ENCODE measurements around the gene UBE2J1. TPM values are rescaled to one million over a fixed set of nuclear protein-coding genes. Genes with fewer than 3 reads are reported as not detected.
"Not testable (repeated sequence)": the region's sequence is repeated elsewhere in the genome, so short reads cannot be mapped to it uniquely, and the experiment has no call there.

UBE2J1 gene
- polyA plus RNA-seq, 2 of the 4 experiments (the other 2 are of a cell fraction) = 12.6 to 32.7 TPM

GRCh38 chr6:89400912-89401399 lies 48.4 kb upstream of the UBE2J1 start (continued):
- TF ChIP-seq ZC3H11A (IDR thresholded peaks at IDR 0.05) (no peak), E2F6 (IDR thresholded peaks at IDR 0.05; ENCODE audit: borderline replicate concordance, low read depth) (no peak), HES2 (IDR thresholded peaks at IDR 0.05) (no peak), CHD2 (IDR thresholded peaks at IDR 0.05; ENCODE audit: low read length, partially characterized antibody) (no peak), EP300 (IDR thresholded peaks at IDR 0.05) (no peak)

GRCh38 chr6:89400050-89400449 lies 47.5 kb upstream of the UBE2J1 start:
- Histone ChIP-seq H3K4me1 (no peaks in the 10 kb centered on the region), H3K4me3 (no peak overlapping the region), H3K27ac (no peak overlapping the region), H3K4me2 (no peak overlapping the region), H3K9me3 (no peaks in the 10 kb centered on the region)
- 88% methylated on average over 3 of the region's 3 CpGs for WGBS (ENCODE audit: missing lambda C conversion rate)
- FAIRE-seq = no peak
- ChIA-PET POLR2A (no interaction called here), CTCF (interaction anchor here (1.9 kb wide), 1 partner anchor 28 kb away, joined by 4 read pairs; no protein-coding TSS in a partner anchor)
- TF ChIP-seq NR3C1 (IDR thresholded peaks at IDR 0.05) (no peak), JUN (IDR thresholded peaks at IDR 0.05) (no peak), FOSB (CRISPR knock-in tag; IDR thresholded peaks at IDR 0.05) (no peak), KDM5A (IDR thresholded peaks at IDR 0.05) (no peak), CEBPB (IDR thresholded peaks at IDR 0.05) (no peak)
- DNase-seq (ENCODE audit: low read depth in 1 of 2, low spot score in 1 of 2) = no peak
- ATAC-seq = no peak

- WGBS (ENCODE audit: missing lambda C conversion rate) = 71% methylated on average over 7 of the region's 7 CpGs
- ChIA-PET CTCF (interaction anchor here (0.7 kb wide), 1 partner anchor 63 kb away, joined by 3 read pairs; no protein-coding TSS in a partner anchor), POLR2A (no interaction called here)
- no peak for TF ChIP-seq BCL3 (IDR thresholded peaks at IDR 0.05)
- no peak for TF ChIP-seq HOXB5 (CRISPR knock-in tag; IDR thresholded peaks at IDR 0.05)
- no peak for TF ChIP-seq PBX3 (IDR thresholded peaks at IDR 0.05)
- TF ChIP-seq CBX2 (IDR thresholded peaks at IDR 0.05; ENCODE audit: borderline replicate concordance, low read depth) = no peak
- TF ChIP-seq PHF8 (IDR thresholded peaks at IDR 0.05; ENCODE audit: borderline replicate concordance, low read depth) = no peak
- no peak for TF ChIP-seq REST (IDR thresholded peaks at IDR 0.05)
- no peak for TF ChIP-seq TFCP2L1 (CRISPR knock-in tag; IDR thresholded peaks at IDR 0.05)
- TF ChIP-seq BHLHE40 (IDR thresholded peaks at IDR 0.05; ENCODE audit: low read depth, low read length) = no peak
- TF ChIP-seq HOXA7 (CRISPR knock-in tag; IDR thresholded peaks at IDR 0.05) = no peak
- TF ChIP-seq ATOH8 (CRISPR knock-in tag; IDR thresholded peaks at IDR 0.05; ENCODE audit: low read depth) = no peak
- TF ChIP-seq HEYL (CRISPR knock-in tag; IDR thresholded peaks at IDR 0.05) = no peak
- TF ChIP-seq POLR2A (IDR thresholded peaks at IDR 0.05; ENCODE audit: low read length) = no peak
- TF ChIP-seq RCOR1 (IDR thresholded peaks at IDR 0.05; ENCODE audit: low read depth, low read length) = no peak
- TF ChIP-seq EHMT2 (IDR thresholded peaks at IDR 0.05; ENCODE audit: low read depth) = no peak
- no peak for TF ChIP-seq EHF (CRISPR knock-in tag; IDR thresholded peaks at IDR 0.05)
- no peak for TF ChIP-seq HDAC2 (IDR thresholded peaks at IDR 0.05)
- TF ChIP-seq MAZ (IDR thresholded peaks at IDR 0.05; ENCODE audit: borderline replicate concordance, low read depth, low read length) = no peak
- no peak for TF ChIP-seq KDM5A (IDR thresholded peaks at IDR 0.05)
- no peak overlapping the region for H3K27ac ChIP-seq
- no peak overlapping the region for H3K4me3 ChIP-seq
- DNase-seq (ENCODE audit: low read depth in 1 of 2, low spot score in 1 of 2) (no peak), FAIRE-seq (no peak), ATAC-seq (no peak)
- H3K9me3 ChIP-seq = no peaks in the 10 kb centered on the region
- H3K4me2 ChIP-seq = no peak overlapping the region
- H3K4me1 ChIP-seq = no peaks in the 10 kb centered on the region
Observed at GRCh38 chr6:89398762-89399525, 46.4 kb upstream of the UBE2J1 start.

- H3K4me1 ChIP-seq; FAIRE-seq; H3K9me3 ChIP-seq; CTCF ChIA-PET; H3K27ac ChIP-seq; ATAC-seq; DNase-seq (ENCODE audit: low read depth in 1 of 2, low spot score in 1 of 2); H3K4me2 ChIP-seq; POLR2A ChIA-PET; H3K4me3 ChIP-seq: not testable (repeated sequence)
- 69% methylated on average over 4 of the region's 4 CpGs for WGBS (ENCODE audit: missing lambda C conversion rate)
Observed at GRCh38 chr6:89397884-89398283, 45.4 kb upstream of the UBE2J1 start.
